HG03565 (cell line): ENCODE data around the gene WNT7B.

Experiments used
- ATAC-seq: cut with Tn5 transposase; IDR thresholded peaks from one replicate; pipeline ENCODE4 v1.9.1; 2021; ENCODE audit warnings: mild to moderate bottlenecking, moderate library complexity; ENCODE audit not compliant: unreplicated experiment

WNT7B gene

DNA sequence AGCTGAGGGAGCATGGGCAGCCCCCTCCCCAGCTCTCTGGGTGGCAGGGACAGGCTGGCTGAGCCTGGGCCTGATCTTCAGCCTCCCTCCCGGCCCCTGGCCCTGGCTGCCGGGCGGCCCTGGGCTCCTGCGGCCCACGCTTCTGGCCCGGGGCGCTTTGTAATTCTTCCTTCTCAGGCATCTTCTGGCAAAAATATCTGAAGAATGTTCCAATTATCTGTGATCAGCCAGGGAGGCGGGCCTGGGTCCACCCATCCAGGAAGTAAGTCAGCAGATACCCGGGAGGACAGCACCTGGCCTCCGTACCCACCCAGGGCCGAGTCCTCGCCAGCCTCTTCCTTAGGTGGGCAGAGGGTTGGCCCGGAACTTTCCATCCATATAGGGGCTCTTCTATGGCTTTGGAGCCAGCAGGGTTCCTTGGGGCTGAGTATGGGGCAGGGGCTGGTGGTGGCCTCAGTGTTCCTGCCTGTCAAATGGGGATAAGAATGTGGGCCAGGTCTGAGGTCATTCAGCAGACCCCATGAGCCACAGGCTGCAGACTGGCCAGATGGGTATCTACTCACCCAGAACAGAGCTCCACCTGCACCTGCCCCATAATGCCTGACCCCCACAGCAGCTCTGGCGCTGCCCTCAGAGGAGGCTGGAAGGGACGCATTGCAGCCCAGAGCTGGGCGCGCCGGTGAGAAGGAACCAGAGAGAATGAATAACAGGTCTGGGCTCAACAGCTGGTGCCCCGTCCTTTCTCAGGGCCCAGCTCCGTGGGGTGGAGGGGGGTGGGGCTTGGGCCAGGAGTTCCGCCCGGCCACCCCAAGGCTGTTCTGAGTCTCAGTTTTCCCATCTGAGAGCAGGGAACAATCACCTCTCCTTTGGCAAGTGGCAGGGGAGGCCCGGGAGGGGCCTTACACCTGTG is 16.2 kb downstream of the WNT7B start:
- no peak for ATAC-seq

DNA sequence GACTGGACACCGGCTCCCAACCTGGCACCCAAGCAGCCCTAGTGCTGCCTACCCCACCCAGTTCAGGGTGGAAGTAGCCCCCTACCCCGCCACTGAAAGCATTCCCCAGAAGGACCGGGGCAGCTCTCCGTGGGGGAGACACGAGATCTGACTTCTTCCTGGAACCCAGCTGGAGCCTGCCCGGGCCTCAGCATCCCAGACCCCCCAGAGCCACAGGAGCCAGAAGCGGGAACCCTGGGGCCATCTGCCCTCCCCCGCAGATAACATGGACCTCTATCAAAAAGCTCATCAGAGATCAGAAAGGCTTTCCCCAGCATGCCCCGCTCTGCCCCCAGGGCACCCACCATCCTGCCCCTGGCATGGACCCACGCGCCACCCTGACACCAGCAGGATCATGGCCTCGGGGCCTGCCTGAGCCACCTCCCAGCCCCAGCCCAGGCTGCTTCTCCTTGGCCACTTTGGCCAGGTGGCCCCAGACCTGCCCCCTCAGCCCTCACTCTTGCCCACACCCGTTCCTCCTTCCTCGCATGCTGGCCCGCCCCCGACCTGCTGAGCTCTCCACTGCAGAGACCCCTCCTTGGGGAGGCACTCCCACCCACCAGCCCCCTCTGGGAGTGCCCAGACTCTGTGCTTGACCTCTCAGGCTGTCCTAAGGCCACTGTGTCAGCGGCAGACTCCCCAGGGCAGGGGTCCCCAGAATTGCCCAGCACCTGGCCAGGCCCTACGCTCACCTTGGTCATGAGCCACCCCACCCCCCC is 17.1 kb downstream of the WNT7B start:
- no peak for ATAC-seq

DNA sequence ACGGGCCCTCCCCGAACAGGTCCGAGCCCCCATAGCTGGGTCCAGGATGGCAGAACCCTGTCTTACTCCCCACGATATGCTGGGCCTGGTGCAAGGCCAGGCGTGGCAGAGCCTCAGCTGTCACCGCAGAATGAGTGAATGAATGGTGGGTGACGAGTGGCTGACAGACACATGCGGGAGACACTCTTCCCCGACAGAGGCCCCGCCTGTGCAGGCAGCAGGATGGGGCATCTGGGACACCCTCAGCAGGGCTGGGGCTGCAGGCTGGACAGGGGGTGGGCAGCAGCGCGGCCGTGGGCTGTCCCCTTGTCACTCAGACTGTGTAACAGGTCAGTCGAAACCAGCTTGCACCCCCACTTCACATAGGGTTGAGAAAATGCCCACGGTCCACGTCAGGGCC is 18.0 kb downstream of the WNT7B start:
- no peak for ATAC-seq

DNA sequence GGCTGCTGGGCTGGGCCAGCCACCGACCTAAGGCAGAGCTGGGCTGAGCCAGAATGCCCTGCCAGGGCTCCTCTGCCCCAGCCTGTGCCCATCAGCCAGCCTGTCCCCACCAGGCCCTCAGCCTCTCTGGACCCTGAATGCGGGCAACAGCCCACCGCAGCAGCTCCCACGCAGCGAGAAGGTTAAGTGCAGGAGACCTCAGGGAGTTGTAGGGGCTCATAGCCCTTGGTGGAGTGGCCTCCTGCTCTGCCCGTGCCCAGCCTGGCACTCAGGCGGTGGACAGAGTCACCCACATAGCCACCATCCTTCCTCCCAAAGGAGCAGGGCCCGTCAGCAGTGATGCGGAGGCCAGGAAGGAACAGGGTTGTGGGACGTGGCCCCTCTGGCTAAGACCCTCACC is 19.1 kb downstream of the WNT7B start:
- no peak for ATAC-seq

DNA sequence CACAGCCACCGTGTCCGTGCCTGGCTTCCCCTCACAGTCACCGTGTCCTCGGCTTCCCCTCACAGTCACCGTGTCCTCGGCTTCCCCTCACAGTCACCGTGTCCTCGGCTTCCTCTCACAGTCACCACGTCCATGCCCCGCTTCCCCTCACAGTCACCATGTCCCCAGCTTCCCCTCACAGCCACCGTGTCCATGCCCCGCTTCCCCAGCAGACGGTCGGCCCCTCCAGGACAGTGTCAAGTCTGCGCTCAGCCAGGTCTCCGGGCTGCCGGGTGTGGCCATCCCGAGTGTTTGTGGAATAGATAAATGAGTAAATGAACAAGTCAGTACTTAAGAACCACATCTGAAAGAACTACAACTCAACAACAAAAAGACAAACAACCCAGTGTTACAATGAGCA is 23.8 kb downstream of the WNT7B start:
- ATAC-seq = no peak

DNA sequence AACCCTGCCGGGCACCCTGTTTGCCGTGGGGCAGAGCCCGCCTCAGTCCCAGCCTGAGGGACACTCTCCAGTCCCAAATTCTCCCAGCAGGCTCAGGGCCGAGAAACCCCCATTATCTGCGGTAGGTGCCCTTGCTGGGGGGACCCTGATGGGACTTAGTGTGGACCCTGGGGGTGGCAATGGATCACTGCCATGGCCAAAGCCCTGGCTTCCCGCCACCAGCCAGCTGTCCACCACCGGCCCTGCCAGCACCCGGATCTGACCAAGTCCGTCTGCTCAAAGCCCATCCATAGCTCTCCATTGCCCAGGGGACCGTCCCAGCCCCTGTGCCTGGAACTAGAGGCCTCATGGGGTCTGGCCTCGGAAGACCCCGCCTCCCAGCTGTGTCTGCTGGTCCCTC is 24.4 kb downstream of the WNT7B start:
- ATAC-seq = no peak

DNA sequence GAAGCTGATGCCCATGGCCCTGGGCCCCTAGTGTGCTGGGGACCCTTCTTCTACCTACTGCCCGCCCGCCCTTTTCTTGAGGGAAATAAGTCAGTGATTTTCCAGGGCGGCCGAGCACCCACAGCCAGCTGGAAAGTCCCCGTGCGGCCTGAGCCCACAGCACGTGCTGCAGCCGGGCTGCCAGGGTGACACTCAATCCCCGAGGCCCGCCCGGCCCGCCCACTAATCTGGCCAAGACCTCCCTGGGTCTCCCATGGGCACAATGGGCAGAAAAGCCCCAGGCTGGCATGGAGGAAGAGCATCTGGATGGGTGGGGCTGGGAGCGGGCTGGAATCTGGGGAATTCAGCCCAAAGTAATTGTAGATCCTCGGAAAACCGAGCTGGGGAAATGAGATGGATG is 24.8 kb downstream of the WNT7B start:
- ATAC-seq = no peak

DNA sequence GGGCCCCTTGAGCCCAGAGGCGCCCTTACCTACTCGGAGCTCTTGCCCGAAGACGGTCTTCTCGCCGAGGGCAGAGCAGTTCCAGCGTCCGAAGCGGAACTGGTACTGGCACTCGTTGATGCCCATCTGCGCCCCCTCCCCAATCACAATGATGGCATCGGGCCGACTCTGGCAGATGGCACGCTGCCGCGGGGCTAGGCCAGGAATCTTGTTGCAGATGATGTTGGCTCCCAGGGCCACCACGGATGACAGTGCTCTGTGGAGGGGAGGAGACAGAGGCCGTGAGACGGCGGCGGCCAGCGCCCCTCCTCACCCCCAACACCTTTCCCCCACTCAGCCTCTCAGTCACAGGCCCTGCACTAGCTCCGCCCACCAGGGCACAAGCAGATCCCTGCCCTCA is 27.1 kb downstream of the WNT7B start:
- no peak for ATAC-seq

DNA sequence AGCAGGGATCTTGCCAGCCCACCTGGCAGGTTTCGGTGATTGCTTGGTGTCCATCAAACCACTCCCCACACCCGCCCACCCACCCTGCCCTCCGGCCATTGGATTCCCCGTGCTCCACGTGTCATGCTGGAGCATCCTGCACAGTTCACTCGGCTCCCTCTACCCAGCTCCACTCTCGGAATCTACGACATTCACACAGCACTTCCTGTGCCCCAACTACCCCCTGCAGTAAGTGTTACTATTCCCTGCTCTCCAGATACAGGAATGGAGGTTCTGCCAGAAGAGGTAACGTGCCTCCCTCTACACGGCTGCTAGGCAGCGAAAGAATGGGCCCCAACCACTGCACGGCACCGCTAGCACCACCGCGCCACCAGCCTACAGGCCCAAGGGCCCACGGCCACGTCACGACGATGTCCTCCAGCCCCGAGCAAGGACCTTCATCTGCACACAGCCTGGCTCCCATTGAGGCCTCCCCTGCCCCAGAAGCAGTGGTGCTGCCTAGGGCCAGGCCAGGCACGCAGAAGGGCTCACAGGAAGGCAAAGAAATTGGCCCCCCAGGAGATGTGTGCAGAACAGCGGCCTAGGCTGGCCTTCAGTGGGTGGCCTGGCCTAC is 27.6 kb downstream of the WNT7B start:
- ATAC-seq = no peak

DNA sequence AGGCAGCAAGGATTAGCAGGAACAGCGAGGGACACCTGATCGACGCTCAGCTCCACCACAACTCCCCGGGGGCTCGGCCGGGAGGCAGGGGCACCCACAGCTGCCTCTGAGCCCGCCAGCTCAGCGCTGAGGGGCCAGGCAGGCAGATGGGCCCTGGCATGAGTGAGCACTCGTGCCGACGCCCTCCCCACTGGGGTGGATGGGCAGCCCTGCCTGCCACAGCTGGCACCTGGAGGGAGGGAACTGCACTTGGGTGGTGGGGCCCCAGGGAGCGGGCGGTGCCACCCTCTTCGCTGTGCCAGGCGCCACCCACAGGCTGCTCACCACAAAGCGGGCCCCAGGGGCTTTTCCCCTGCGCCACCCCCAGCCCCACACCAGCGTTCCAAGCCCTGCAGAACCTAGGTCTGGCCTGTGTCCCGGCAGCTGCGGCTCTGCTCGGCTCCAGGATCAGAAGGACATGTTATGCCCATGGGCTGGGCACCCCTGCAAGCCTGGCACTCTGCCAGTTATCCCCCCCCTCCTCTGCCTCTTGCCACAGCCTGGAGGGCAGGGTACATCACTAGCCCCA is 28.8 kb downstream of the WNT7B start:
- no peak for ATAC-seq

DNA sequence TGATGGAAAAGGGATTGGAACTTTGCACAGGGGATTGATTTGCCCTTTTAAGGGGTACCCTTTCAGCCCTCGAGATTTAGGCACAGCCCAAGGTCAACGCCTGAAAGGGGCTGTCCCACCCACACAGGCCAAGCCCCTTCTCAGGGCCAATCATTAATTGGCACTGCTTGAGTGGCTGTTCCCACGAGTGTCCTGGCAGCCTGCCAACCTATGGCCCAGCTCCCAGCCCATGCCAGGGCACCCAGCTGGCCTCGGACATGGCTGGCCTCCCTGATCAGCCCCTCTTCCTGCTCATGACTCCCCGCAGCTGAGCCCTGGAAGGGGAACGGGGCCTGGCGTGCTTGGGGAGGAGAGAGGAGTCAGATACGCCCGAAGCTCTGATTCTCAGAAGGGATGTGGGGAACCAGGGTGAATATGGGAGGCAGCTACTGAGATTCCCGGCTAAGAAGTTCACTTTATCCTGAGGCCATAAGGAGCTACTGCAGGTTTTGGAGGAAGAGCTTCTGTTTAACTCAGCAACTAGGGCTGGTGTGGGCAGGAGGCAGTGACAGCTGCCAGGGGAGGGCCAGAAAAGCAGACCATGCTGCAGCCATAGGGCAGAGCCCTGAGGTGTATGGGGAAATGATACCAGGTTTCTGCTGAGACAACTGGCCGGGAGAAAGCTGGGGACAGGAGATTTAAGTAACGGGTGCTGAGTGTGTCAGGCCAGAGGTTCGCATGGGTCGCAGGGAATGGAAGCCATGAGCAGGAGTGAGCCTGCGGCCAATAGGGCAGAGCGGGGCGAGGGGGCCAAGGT is 30.0 kb downstream of the WNT7B start:
- no peak for ATAC-seq

DNA sequence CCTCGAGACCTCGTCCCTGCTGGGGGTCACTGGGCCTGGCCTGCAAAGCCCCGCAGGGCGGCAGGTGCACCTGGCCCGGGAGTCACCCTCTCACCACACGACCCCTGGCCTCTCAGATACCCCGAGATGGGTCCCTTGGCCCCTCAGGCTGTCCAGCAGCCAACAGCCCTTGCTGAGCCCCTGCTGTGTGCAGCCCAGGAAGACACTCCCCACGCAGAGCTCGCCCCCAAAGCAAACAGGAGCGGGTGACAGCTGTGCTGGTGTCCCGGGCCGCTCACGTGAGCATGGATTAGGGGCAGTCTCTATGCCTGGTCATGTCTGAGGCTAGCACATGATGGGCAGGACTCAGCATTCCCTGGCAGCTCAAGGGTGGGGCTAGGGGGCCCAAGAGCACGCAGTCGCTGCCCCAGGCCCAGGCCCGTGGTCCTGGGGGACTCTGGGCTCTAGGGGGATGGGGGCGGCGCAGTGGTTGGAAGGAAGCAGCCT is 31.3 kb downstream of the WNT7B start:
- ATAC-seq = no peak

DNA sequence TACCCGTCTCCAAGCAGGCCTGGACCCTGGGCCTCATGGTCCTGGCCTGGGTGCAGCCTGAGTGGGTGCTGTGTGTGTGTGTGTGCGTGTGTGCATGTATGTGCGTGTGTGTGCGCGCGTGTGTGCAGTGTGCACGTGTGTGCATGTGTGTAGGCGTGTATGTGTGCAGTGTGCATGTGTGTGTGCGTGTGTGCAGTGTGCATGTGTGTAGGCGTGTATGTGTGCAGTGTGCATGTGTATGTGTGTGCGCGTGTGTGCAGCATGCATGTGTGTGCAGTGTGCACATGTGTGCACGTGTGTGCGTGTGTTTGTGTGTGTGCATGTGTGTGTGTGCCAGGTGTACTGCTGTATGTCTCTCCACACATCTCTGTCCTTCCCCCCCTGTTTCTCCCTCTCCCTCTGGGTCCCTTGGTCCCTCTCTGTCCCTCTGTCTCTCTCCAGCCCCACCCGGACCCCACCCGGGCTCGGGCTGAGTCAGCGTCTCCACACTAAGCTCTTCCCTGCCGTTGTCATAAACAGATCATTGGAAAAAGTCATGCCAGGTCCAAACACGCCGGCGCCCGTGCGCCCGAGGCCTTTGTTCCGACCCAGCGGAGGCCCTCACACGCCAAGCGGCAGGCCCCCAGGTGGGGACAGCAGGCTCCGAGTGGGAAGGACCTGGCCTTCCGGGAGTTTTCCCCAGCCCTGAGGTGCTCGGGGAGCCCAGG is 34.0 kb downstream of the WNT7B start:
- no peak for ATAC-seq

DNA sequence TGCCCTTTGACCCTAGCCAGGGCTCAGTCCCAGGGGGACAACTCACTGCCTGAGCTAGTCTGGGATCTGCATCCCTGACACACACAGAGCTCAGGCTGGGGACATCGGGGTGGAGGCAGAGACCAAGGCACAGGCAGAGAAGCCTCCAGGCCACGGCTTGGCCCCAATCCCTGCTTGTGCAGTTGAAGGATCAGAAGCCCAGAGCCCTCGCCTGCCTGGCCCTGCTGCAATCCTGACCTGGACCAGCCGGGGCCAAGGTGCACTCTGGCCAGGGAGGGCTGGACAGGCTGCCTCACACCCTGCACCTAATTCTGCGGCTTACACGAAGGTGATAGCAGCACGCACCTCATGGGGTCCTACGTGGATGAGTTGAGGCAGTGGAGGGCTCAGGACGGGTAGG is 34.6 kb downstream of the WNT7B start:
- ATAC-seq = no peak

DNA sequence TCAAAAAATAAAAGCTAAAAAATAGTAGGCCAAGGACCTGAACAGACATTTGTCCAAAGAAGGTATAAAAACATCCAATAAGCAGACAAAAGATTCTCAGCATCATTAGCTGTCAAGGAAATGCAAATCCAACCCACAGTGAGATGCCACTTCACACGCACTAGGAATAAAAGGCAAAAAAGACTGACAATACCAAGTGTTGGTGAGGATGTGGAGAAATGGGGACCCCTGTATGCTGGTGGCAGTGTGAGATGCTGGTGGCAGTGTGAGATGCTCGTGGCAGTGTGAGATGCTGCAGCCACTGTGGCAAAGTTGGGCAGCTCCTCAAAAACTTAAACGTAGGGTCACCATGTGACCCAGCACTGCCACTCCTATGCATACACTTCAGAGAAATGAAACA is 38.0 kb downstream of the WNT7B start:
- no peak for ATAC-seq

DNA sequence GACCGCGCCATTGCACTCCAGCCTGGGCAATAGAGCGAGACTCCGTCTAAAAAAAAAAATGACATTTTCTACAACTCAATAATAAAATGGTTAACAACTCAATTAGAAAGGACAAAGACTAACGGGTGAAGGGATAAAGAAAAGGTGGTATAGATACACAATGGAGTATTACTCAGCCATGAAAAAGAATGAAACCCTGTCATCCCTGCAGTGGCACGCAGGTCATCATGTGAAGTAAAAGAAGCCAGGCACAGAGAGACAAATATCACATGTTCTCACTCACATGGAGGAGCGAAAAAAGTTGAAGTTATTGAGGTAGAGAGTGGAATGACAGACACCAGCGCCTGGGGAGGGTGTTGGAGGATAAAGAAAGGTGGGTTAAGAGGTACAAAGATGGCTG is 39.0 kb downstream of the WNT7B start:
- ATAC-seq = no peak

DNA sequence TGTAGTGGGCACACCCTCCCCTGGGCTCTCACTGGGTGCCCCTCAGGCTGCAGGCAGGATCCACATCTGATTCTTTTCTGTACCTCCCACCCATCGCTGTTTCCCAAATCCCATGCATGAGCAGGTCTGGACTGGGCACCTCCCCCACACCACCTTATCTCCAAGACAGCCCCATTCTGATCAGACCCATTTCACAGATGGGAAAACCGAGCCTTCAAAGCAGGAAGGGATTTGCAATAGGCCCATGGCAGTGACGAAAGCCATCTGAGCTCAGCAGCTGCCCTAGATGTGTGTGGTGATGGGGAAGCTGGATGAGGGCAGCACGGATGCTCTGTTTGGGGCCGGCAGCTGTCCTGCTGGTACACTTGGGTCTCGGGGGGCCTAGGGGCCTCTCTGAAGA is 41.4 kb downstream of the WNT7B start:
- no peak for ATAC-seq

DNA sequence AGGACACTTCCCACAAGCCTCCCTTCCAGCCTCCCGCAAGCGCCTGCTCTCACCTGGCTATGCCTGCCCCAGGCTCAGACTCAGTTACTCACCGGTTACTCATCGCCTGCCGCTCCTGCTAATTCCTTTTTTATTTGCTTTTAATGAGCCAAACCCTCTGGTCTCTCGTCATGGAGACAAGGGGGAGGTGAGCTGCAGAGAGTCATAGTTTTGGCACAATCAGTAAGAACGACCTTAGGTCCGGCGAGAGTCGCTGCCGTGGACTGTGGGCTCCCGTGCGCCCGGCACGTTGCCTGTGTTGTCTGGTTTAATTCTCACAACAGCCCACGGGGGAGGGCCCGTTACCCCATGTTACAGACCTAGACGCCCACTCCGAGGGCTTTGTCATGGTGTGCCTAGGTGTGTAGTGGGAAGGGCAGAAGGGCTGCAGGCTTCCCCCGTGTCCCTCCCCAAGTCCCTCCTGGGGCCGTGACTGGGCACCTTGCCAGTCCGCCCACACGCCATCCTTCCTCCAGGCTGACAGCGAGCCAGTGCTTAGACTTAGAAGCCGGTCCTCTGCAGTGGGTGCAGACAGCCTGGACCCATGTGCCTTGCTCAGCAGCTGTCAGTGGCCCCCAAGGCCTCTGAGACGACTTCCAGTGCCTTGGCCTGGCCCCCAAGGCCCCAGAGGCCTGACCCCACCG is 42.2 kb downstream of the WNT7B start:
- no peak for ATAC-seq

DNA sequence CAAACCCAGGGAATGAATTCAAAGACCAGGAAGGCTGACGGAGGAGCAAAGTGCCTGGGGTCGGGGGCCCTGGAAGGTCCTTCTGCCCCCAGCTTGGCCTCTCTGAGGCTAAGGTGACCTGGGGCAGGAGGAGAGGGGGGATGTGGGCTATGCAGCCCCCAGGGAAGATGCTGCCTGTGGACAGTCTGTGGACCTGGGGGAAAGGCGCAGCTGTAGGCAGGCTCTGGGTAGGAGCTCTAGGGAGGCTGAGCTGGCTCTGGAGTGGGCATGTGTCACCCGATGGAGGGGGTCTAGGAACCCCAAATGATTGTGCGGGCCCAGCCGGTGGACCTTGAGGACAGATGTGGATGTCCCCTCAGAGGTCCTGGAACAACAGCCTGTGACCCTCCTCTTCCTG is 42.8 kb downstream of the WNT7B start:
- ATAC-seq = no peak
